A204.1 (cell line): Measurements from ENCODE around the gene ELOB.

Experiments
- FAIRE-seq: peaks from 2 replicates; lab custom pipeline; 2012; peaks lifted over from hg19 to GRCh38; lab: Jason Lieb, UNC

The ELOB gene

DNA sequence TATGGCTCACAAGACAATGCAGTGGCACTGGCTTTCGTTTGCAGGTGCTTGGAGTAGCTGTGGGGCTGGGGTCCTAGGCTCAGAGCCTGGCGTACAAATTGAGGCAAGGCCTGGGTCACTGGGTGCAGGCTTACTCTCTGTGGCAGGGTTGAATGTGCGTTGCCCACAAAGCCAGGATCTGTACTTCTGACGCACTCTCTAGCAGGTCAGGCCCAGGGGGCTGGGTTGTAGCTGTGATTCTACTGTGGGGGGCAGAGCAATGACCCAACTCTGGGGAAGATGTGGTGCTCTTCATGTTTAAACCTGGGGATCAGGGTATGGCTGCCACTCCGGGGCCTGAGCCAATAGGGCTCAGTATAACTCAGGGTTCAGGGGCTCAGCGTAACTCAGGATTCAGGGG lies 33.6 kb upstream of the ELOB start:
- FAIRE-seq: no peak

DNA sequence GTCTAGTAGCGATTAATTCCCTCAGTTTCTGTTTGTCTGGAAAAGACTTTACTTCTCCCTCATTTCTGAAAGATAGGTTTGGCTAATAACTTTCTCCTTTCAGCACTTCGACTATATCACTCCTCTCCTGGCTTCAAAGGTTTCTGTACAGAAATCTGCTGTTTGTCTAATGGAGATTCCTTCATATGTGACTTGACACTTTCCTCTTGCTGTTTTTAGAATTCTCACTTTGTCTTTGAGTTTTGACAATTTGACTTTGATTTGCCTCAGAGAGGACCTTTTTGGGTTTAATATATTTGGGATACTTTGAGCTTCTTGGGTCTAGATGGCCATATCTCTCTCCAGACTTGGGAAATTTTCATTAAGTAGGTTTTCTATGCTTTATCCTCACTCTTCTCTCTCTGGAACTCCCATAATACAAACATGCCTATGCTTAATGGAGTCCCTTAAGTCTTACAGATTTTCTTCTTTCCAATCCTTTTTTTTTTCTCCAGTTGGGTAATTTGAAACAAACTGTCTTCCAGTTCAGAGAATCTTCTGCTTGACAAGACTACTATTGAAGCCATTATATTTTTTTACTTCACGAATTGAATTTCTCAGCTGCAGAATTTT lies 32.2 kb upstream of the ELOB start:
- FAIRE-seq: no peak

DNA sequence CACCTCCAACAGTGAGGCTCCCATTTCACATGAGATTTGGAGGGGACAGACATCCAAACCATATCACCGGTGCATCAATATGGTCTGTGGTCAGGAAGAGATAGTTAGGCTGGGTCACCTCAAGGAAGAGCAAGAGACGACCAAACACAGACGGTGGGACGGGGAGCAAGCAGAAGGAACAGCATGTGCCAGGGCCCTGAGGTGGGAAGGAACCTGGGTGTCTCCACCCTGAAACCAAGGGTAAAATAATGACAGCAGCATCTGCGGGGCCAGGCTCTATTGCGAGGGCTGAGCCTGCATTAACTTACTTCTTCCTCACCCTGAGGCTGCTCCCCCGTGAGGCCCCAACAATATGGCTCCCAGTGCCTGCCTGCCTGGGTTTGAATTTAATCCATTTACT lies 31.1 kb upstream of the ELOB start:
- no peak for FAIRE-seq

DNA sequence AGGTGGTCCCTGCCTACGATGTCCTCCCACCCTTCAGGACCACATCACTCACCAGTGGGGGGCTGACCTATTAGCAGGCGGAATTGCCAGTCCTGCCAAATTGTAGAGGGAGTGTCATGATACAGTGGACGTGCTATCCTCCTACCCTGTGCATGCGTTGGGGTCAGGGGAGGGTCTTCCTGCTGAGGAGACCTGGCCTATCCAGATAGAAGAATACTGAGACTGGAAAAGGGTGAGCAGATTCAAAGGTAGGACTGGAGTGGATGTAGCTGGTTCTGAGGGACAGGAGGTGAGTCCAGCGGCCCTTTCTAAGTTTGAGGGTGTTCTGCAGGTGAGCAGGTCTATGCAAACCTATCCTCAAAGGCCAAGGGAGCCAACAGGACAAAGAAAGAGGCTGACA lies 29.2 kb upstream of the ELOB start:
- no peak for FAIRE-seq

DNA sequence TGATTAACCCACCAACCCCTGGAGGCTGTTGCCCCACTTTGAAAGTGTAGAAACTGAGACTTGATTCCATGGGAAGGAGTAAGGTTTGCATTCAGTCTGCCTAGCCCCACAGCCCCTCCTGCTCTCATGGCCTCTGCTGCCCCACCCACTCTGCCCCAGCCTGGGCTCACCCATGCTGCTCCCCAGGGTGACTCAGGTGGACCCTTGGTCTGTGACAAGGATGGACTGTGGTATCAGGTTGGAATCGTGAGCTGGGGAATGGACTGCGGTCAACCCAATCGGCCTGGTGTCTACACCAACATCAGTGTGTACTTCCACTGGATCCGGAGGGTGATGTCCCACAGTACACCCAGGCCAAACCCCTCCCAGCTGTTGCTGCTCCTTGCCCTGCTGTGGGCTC lies 27.6 kb upstream of the ELOB start:
- FAIRE-seq: no peak

DNA sequence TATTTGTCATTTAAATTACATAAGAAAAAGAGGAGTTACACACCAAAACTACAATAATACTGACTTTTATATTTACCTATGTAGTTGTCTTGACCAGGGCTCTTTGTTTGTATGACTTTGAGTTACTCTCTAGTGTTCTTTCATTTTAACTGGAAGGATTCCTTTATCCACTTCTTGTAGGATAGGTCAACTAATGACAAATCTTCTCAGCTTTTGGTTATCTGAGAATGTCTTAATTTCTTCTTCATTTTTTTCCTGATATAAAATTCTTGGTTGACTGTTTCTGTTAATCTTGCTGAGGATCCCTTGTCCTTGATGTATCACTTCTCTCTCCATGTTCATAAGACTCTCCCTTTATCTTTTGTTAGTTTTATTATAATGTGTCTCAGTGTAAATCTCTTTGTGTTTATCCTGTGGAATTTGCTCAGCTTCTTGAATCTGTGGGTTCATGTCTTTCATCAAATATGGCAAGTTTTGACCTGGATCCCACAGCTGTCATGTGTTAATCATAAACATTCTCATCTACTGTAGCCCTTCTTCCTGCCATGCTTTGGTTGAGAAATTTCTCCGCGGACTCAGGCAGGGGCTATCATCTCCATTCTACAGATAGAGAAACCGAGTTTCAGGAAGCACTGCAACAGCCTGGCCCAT lies 26.6 kb upstream of the ELOB start:
- no peak for FAIRE-seq

DNA sequence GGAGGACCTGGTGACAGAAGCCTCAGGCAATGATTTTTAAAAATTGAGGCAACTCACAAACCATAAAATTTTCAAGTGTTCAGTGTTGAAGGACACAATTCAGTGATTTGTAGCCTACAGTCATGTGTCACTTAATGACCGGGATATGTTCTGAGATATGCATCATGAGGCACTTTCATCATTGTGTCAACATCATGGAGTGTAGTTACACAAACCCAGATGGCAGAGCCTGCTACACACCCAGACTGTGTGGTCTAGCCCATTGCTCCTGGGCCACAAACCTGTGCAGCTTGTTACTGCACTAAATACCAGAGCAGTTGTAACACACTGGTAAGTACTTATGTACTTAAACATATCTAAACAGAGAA lies 22.8 kb upstream of the ELOB start:
- FAIRE-seq: no peak

DNA sequence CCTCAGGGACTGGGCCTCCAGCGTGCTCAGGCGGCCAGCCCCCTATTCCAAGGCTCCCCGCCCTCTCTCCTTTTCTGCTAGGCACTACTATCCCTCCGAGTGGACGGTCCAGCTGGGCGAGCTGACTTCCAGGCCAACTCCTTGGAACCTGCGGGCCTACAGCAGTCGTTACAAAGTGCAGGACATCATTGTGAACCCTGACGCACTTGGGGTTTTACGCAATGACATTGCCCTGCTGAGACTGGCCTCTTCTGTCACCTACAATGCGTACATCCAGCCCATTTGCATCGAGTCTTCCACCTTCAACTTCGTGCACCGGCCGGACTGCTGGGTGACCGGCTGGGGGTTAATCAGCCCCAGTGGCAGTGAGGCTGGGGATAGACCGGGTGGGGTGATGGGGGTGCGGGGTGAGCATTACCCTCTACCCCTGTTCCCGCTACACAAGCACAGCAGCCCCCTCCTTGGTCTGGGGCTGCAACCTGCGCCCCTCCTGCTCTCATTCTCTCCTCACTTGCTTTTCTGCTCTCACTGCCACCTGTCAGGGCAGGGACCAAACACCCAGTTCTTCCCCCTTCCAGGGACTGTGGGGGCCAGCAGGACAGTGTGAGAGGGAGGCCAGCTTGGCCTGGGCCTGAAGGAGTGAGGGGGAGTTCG lies 22.3 kb upstream of the ELOB start:
- no peak for FAIRE-seq

DNA sequence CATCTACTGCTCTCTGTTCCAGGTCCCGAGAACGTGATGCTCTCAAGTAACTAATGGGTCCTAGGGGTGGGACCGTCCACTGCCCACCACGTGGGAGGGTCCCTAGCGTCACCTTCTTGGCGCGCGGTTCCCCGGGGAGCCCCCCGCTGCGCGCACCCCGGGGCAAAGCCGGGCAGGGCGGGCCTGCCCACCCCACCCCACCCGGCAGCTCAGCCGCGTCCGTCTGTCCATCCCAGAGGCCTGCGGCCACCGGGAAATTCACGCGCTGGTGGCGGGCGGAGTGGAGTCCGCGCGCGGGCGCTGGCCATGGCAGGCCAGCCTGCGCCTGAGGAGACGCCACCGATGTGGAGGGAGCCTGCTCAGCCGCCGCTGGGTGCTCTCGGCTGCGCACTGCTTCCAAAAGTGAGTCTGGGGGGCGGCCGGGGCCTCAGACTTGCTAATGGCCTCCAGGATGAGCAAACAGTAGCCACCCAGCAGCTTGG lies 21.7 kb upstream of the ELOB start:
- no peak for FAIRE-seq

DNA sequence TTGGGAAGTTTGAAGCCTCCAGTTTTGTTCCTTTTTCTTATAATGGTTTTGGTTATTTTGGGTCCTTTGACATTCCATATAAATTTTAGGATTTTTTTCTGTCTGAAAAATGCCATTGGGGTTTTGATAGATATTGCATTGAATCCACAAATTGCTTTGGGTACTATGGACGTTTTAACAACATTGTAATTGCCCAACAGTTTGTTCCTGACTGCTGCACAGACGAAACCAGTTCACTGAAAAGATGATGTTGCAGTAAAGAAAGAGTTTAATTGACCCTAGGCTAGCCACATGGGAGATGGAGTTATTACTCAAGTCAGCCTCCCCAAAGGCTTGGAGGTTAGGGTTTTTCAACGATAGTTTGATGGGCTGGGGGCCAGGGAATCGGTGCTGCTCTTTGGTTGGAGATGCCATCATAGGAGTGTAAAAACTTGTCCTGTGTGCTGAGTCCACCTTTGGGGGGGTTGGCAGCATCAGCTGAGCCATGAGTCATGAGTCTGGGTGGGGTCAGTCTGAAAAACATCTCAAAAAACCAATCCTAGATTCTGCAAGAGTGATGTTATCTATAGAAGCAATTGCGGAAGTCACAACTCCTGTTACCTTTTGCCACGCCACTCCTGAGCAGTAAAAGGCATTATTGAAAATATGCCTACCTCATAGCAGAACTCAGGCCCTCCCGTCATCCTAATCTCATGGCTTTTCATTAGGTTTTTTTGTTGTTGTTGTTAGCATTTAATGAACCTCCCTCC lies 18.5 kb upstream of the ELOB start:
- FAIRE-seq: no peak

DNA sequence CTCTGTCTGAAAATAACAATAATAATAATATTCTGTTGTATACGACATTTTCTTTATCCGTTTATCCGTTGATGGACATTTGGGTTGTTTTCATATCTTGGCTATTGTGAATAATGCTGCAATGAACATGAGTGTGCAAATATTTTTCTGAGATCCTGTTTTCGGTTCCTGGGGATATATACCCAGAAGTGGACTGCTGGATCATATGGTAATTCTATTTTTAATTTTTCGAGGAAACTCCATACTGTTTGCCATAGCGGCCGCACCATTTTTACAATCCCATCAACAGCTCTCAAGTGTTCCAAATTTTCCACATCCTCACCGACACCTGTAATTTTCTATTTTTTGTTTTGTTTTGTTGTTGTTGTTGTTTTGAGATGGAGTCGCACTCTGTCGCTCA lies 15.9 kb upstream of the ELOB start:
- FAIRE-seq: no peak

DNA sequence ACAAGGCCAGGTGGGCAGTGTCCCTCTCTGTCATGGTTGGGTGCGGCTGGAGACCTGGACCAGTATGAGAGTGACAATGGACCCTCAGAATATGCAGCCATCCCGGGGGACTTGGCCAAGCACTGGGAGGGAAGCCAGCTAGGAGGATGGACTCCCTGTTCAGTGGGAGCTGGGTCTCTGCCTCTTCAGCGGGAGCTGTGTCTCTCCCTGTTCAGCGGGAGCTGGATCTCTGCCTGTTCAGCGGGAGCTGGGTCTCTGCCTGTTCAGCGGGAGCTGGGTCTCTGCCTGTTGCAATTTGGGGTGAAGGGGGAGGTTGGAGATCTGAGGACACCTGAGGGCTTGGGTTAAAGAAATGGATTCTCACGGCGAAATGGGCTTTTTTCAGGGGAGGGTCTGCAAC lies 14.1 kb upstream of the ELOB start:
- FAIRE-seq: no peak

DNA sequence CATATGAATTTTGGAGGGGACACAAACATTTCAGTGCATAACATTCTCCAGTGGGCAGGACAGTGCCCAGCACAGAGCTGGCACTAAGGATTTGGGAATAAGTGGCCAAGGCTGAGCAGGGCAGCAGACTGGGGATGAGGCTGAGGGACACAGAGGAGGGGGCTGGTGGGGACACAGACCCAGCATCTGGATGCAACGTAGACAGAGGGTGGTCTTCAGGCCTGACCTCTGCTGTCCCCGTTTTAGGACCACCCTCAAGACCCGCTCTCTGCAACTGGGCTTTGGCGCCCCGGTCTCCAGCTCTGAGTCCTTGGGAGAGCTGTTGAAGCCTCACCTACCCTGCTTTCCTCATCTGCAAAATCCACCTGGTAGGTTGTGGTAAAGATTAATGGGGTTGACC lies 13.6 kb upstream of the ELOB start:
- FAIRE-seq: no peak

DNA sequence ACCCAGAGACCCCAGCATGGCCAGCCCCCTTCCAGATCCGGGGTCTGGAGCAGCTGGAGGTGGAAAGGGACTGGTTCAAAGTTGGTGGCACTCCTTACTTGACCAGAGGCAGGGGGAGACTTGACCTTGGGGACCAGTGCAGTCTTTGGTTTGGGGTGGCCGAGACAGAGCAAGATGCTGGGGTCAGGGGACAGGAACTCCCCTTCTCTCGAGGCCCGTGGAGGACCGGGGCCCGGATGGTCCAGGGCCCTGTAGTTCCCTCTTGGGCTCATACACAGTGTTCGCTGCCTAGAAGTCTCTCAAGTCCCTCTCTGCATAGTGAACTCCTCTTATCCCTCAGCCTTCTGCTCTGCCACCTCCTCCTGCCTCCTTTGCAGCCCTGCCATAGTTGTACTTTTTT lies 10.9 kb upstream of the ELOB start:
- FAIRE-seq: no peak

DNA sequence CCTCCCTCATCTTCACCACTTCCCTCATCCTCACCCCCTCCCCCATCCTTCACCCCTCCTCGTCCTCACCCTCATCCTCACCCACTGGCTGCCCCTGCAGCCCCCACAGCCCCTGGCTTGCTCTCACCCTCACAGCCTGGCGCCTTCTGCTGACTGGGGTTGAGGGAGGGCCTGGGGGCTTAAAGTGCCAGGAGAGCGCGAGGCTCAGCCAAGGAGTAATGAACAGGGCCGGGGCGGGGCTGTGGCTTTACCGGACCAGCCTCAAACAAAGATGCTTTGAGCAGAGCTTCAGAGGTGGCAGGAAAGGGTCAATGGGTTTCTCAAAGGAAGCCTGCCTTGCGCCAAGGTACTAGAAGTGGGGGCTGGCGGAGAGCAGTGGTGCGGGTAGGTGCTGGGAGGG lies 10.3 kb upstream of the ELOB start, which contains the start of gene PRSS33:
Gene PRSS33 (minus strand): TSS at position 155 of the 400 bp plus-strand sequence. CDS start 1,013 bp downstream, outside the sequence.
- no peak for FAIRE-seq

DNA sequence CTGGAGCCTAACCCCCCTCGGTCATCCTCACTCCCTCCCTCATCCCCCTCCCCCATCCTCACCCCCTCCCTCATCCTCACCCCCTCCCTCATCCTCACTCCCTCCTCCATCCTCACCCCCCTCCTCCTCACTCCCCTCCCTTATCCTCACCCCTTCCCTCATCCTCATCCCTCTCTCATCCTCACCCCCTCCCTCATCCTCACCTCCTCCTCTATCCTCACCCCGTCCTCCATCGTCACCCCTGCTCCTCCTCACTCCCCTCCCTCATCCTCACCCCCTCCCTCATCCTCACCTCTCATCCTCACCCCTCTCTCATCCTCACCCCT lies 9.7 kb upstream of the ELOB start:
- no peak for FAIRE-seq

DNA sequence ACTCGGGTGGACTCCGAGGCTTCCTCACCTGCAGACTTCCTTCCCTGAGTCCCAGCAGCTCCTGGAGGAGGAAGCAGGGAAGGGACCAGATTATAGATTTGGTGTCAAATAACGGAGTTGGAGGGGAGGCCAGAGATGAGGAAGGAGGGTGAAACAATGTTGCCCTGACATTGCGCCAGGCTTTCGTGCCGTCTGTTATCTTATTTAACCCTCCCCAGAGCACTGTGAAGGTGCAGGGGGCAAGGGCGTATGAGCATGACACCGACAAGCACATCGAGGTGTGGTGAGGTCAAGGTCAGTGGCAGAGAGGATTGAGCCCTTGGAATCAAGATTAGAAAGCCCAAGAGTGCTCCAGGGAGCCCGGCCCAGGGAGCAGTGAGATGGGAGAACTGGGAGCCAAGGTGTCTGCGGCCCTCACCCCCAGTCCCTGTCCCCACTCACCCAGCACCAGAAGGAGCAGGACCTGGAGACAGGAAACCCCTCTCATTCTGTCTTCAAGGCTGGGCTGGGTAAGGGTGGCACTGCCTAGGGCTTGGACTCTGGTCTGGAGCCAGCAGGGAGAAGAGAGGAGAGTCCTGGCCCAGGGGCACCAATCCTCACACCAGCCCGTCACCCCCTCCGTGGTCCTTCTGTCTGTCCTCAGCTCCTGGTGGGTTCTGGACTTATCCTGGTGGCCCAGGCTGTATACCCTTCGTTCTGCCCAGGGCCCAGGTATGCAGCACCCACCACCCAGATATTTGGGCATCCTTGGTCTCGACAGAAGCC lies 9.2 kb upstream of the ELOB start:
- no peak for FAIRE-seq

DNA sequence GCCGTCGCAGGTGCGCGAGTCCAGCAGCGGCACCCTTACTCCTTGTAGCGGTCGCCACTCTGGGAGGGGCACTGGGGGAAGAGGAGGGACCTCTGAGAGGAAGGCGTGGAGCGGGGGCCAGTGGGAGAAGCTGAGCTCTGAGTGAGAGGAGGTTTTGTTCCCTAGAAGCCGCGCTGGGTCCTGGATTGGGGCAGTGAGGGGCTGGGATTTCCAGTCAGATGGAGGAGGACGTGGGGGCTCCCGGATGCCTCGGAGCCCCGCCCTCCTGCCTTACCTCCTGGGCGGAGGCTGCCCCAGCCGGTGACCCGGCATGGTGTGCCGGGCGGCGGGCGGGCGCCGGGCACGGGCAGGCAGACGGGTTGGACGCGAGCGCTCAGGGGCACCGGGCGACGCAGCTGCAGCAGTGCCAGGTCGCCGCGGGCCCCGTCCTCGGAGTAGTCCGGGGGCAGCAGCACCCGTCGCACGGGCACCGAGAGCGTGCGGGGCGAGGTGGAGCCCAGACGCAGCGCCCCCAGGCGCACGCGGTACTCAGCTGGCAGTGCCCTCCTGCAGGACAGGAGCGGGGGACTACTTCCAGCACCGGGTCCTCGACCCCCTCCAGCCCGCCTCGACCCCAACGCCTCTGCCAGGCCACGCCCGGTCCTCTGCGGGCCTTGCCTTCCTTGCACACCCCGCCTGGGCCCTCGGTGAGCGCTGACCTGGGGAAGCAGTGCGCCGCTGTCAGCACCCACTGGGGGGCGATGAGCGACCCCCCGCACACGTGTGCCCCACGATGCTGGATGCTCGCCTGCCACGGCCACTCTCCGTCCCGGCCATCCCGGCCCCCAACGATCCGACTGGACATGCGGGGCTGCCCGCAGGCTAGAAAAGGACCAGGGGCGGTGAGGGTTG lies 8.3 kb upstream of the ELOB start:
- FAIRE-seq: no peak

DNA sequence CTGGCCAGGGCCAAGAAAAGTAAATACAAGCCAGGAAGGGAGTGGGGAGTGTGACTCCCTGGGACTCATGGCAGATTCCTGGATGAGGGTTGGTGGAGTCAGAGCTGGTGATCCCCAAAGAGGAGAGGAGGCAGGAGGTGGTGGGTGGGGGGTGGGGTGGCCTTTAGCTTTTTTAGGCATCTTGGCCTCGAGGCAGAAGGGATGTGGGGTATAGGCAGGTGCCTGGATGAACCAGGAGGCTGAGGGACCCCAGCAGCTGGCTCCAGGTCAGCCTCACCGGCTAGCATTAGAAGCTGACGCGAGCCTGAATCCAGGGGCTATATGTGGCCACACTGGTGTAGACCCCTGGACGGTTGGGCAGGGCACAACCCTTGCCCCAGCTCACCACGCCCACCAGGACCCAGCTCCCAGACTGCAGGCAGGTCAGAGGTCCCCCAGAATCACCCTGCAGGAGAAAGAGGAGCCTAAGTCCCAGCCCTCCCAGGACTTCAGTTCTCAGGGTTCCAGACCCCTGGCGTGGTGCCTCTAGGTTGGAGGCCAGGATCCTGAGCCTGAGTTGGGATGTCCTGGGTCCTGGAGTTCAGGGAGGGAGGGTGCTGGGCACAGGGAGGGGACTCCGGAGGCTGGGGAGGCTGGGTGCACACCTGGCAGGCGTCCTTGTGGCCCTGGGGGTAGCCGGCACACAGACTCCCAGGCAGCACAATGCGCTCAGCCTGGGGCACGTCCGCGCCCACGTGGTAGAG lies 7.4 kb upstream of the ELOB start:
- no peak for FAIRE-seq

DNA sequence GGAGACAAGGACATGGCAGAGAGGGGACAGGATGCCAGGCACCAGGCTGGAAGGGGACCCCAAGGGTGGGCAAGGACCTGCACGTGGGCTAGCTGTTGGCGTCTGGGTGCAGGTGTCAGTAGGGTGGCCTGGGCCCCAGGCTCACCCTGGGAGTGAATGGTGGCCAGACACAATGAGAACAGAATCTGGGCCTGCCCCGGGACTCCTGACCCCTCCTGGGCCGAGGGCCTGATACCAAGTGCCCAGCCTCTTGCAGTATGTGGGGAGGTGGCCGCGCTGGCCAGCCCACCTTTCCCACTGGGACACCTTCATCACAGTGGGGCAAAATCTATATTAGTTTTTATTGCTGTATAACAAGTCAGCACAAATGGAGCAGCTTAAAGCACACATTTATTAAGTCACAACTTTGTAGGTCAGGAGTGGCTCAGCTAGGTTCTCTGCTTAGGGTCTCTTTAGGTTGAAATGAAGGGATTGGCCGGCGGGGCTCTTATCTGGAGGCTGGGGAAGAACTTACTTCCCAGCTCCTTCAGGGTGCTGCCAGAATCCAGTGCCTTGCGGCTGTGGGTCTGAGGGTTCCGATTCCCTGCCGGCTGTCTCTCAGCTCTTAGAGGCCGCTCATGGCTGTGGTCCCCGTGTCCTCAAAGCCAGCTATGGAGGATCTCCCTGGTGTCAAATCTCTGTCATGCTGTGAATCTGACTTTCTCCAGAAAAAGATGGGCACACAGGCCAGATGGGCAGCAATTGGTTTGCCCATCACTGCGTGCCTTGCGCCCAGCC lies 6.7 kb upstream of the ELOB start:
- FAIRE-seq: no peak
